T-cell (primary cell): ENCODE results near the gene VSIG10. TPM values are rescaled to one million over a fixed set of nuclear protein-coding genes. Genes with fewer than 3 reads are reported as not detected.
"Not testable (repeated sequence)": the region's sequence is repeated elsewhere in the genome, so short reads cannot be mapped to it uniquely, and the experiment has no call there.

Source experiments
- ATAC-seq, 4 experiments: fragments of 200-7000 bp in 3 of 4; fragments of 150-1000 bp in 1 of 4; cut with Tn5 transposase; replicated peaks in 1 of 4; 1 replicate in 3 of 4; 2 replicates in 1 of 4; pipeline ENCODE4 v1.10.0; 2021; ENCODE audit warnings: moderate library complexity in 3 of 4, mild to moderate bottlenecking in 2 of 4, moderate number of reproducible peaks in 1 of 4
- CTCF ChIA-PET, 2 donors: fragments of 300-600 bp; sonication (Branson Sonifier 250); formaldehyde crosslinking; loops; one replicate each; lab custom pipeline; 2022; ENCODE audit warnings: antibody characterized with exemption in 2 of 2; lab: Charles Lee
- POLR2A ChIA-PET, 2 donors: fragments of 300-600 bp; sonication (Branson Sonifier 250); formaldehyde crosslinking; loops; one replicate each; lab custom pipeline; 2022; ENCODE audit warnings: antibody characterized with exemption in 2 of 2; lab: Charles Lee
- DNase-seq, 35 experiments: peaks; one replicate each; pipeline versions ENCODE4 v3.0.0 to v3.0.0-alpha.2; 2013 to 2023
- H3K27ac ChIP-seq: one replicate; pipeline ENCODE4 v1.5.1; 2013; ENCODE audit warnings: low read length
- H3K27me3 ChIP-seq, 2 experiments: replicated peaks in 1 of 2; 1 replicate in 1 of 2; 2 replicates in 1 of 2; pipeline versions ENCODE4 v1.6.1 to v1.7.0; 2013; ENCODE audit warnings: low read length in 1 of 2, mixed read lengths in 1 of 2; ENCODE audit not compliant: control insufficient read depth in 2 of 2, insufficient read depth in 2 of 2; ENCODE audit errors: extremely low read depth in 1 of 2
- H3K36me3 ChIP-seq, 2 donors: 1 replicate in 1 of 2; 2 replicates in 1 of 2; pipeline versions ENCODE4 v1.6.1 to v1.7.0; 2013; ENCODE audit warnings: low read length in 1 of 2; ENCODE audit not compliant: control insufficient read depth in 2 of 2, insufficient read depth in 1 of 2; ENCODE audit errors: extremely low read depth in 1 of 2
- H3K4me1 ChIP-seq, 2 experiments: 1 replicate in 1 of 2; 2 replicates in 1 of 2; pipeline versions ENCODE4 v1.6.1 to v1.7.0; 2013; ENCODE audit warnings: low read length in 2 of 2, mixed read lengths in 1 of 2; ENCODE audit not compliant: insufficient read depth in 2 of 2, control insufficient read depth in 1 of 2; ENCODE audit errors: extremely low read depth in 1 of 2
- H3K4me3 ChIP-seq, 2 donors: 1 replicate in 1 of 2; 2 replicates in 1 of 2; pipeline versions ENCODE4 v1.5.1 to v1.7.0; 2013; ENCODE audit warnings: mild to moderate bottlenecking in 2 of 2, low read length in 1 of 2, moderate library complexity in 1 of 2; ENCODE audit not compliant: control insufficient read depth in 1 of 2; ENCODE audit errors: extremely low read depth in 1 of 2
- H3K9me3 ChIP-seq: 2 replicates; pipeline ENCODE4 v1.7.0; 2013
- H3K27ac Mint-ChIP-seq, 2 donors: one replicate each; pipeline ENCODE4 v1.8.0; 2020 to 2021; ENCODE audit warnings: mild to moderate bottlenecking in 2 of 2, mixed read lengths in 2 of 2
- H3K27me3 Mint-ChIP-seq, 2 donors: one replicate each; pipeline ENCODE4 v1.8.0; 2021 to 2022; ENCODE audit warnings: mixed read lengths in 2 of 2
- H3K36me3 Mint-ChIP-seq: one replicate; pipeline ENCODE4 v1.8.0; 2021; ENCODE audit warnings: mixed read lengths
- H3K4me1 Mint-ChIP-seq, 3 donors: one replicate each; pipeline ENCODE4 v1.8.0; 2020 to 2022; ENCODE audit warnings: mixed read lengths in 3 of 3, mild to moderate bottlenecking in 1 of 3
- H3K4me3 Mint-ChIP-seq, 3 donors: one replicate each; pipeline ENCODE4 v1.8.0; 2020 to 2022; ENCODE audit warnings: mild to moderate bottlenecking in 3 of 3, mixed read lengths in 3 of 3, moderate library complexity in 3 of 3
- H3K9me3 Mint-ChIP-seq, 3 donors: one replicate each; pipeline ENCODE4 v1.8.0; 2020 to 2022; ENCODE audit warnings: mixed read lengths in 3 of 3
- WGBS: methylation state at CpG from one replicate; pipeline ENCODE4 v1.1.5; 2013; ENCODE audit warnings: missing lambda C conversion rate; ENCODE audit not compliant: insufficient coverage; 5-methylcytosine and 5-hydroxymethylcytosine counted together
- total RNA-seq, 35 experiments: library from RNA in 6 of 35; stranded (reverse) in 6 of 35; fragments of 120-200 nt in 1 of 35; gene quantifications; one replicate each; pipeline versions ENCODE4 v1.2.1 to v1.2.4 and lab custom pipeline; 2013 to 2026

The VSIG10 gene
- total RNA-seq, 5 donors from 2014 or later (not counting 1 experiment from before 2014, with no cell fraction given): 1.6 to 4.1 (median 3.2) TPM

DNA sequence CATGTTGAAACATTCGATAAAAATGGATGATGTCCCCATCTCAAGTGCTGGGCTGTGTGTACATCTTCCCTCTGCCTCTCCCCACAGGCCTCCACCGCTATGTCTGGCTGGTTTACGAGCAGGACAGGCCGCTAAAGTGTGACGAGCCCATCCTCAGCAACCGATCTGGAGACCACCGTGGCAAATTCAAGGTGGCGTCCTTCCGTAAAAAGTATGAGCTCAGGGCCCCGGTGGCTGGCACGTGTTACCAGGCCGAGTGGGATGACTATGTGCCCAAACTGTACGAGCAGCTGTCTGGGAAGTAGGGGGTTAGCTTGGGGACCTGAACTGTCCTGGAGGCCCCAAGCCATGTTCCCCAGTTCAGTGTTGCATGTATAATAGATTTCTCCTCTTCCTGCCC is 40.7 kb upstream of the VSIG10 start:
- H3K9me3 Mint-ChIP-seq: no peaks in the 10 kb centered on the region
- H3K4me1 ChIP-seq: no peaks in the 10 kb centered on the region
- CTCF ChIA-PET: no interaction called here
- H3K4me3 ChIP-seq: no peak overlapping the region
- POLR2A ChIA-PET: no interaction called here
- peaks cover 2 to 18% (median 2%) of the 10 kb centered on the region in 3 donors for H3K4me1 Mint-ChIP-seq
- 98% methylated on average over 10 of the region's 13 CpGs for WGBS
- peaks cover 50% of the 10 kb centered on the region for H3K36me3 Mint-ChIP-seq
- peaks cover 7 to 45% of the 10 kb centered on the region in 2 donors for H3K36me3 ChIP-seq
- no peaks in the 10 kb centered on the region for H3K9me3 ChIP-seq
- H3K27me3 ChIP-seq: no peaks in the 10 kb centered on the region
- ATAC-seq (no peak), DNase-seq (no peak)
- peak overlapping the region in 1 of 2 donors; percentile 16 for H3K27ac Mint-ChIP-seq
- H3K27ac ChIP-seq: no peak overlapping the region
- H3K27me3 Mint-ChIP-seq: no peaks in the 10 kb centered on the region
- H3K4me3 Mint-ChIP-seq: no peak overlapping the region

DNA sequence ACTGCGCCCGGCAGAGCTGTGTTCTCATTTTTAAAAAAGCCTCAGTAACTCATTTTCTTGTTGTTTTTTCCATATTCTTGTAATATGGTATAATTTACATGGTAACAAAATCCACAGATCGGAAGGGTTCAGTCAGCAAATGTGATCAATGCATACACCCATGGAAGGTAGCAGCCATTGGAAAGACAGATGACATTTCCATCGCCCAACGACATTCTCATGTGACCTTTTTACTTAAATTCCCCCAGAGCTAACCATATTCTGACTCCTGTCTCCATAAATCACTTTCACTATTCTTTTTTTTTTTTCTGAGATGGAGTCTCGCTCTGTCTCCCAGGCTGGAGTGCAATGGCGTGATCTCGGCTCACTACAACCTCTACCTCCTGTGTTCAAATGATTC is 37.0 kb upstream of the VSIG10 start:
- ChIA-PET POLR2A (no interaction called here), CTCF (no interaction called here)
- Histone ChIP-seq H3K27me3 (no peaks in the 10 kb centered on the region), H3K27ac (no peak overlapping the region), H3K9me3 (no peaks in the 10 kb centered on the region), H3K4me1 (peaks cover 4 to 19% of the 10 kb centered on the region in 2 experiments), H3K36me3 (peaks cover 11 to 45% of the 10 kb centered on the region in 2 donors), H3K4me3 (no peak overlapping the region)
- no peak overlapping the region for H3K27ac Mint-ChIP-seq
- ATAC-seq (no peak), DNase-seq (no peak)
- H3K36me3 Mint-ChIP-seq: peaks cover 48% of the 10 kb centered on the region
- H3K9me3 Mint-ChIP-seq: no peaks in the 10 kb centered on the region
- no peaks in the 10 kb centered on the region for H3K27me3 Mint-ChIP-seq
- 100% methylated on average over 1 of the region's 8 CpGs for WGBS
- peaks cover 20 to 23% (median 21%) of the 10 kb centered on the region in 3 donors for H3K4me1 Mint-ChIP-seq
- H3K4me3 Mint-ChIP-seq: no peak overlapping the region

DNA sequence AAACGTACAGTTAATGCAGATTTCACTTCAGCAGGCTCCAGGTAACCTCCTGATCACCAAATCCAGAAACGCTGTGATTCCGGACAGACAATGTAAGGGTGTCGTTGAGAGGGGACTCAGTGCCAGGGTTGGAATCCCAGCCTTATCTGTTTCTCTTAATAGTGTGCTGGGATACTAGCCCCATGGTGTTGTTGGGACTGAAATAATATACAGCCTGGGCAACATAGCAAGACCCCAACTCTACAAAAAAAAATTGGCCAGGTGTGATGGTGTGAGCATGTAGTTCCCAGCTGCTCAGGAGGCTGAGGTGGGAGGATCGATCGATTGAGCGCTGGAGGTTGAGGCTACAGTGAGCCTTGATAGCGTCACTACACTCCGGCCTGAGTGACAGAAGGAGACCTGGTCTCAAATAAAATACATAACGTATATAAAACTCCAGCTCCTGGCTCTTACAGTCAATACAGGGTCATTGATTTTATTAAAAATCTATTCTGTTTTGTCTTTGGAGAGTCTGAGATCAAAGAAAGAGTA is 33.4 kb upstream of the VSIG10 start:
- DNase-seq (no peak), ATAC-seq (no peak)
- Mint-ChIP-seq H3K27me3 (no peaks in the 10 kb centered on the region), H3K4me1 (peaks cover 19 to 34% (median 28%) of the 10 kb centered on the region in 3 donors), H3K36me3 (peaks cover 26% of the 10 kb centered on the region), H3K4me3 (peak overlapping the region; percentile 93 to 98 (median 96)), H3K9me3 (no peaks in the 10 kb centered on the region), H3K27ac (peak overlapping the region; percentile 67 to 90)
- Histone ChIP-seq H3K9me3 (no peaks in the 10 kb centered on the region), H3K4me3 (peak overlapping the region; percentile 89), H3K27ac (peak overlapping the region; percentile 62), H3K36me3 (peaks cover 5 to 29% of the 10 kb centered on the region in 2 donors), H3K27me3 (no peaks in the 10 kb centered on the region), H3K4me1 (peaks cover 4 to 29% of the 10 kb centered on the region in 2 experiments)
- ChIA-PET POLR2A (interaction anchor here in 1 of 2 donors (1.2 kb wide), 1 partner anchor 230 kb away, joined by 4 read pairs; no protein-coding TSS in a partner anchor), CTCF (interaction anchor here (0.5 to 1.6 kb wide), 3 partner anchors 12 to 239 kb away, joined by 3 to 6 read pairs (median 6); partner anchors contain the start of gene SUDS3 (in 1 of the 2))
- WGBS: 79% methylated on average over 6 of the region's 10 CpGs

DNA sequence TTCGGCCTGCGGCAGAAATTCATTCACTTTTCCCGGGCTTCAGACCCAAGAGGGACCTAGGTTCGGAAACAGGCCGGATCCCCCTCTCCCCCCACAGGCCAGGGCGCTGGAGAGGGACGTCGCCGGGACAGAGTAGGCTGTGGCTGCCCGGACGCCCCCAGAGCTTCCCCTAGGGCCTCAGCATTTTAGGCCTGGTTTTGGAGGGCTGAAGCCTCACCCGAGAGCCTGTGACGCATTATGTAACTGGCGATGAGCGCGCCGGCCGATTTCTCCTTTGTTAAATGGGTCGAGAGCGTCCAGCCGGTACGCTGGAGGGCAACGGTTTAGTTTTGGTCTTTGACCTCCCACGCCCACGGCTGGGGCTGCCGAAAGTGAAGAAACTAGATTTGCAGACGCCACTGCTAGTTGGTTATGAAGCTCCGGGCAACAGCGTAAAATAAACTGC is 32.8 kb upstream of the VSIG10 start:
- POLR2A ChIA-PET: interaction anchor here in 1 of 2 donors (1.2 kb wide), 1 partner anchor 231 kb away, joined by 4 read pairs; no protein-coding TSS in a partner anchor
- H3K27me3 Mint-ChIP-seq: no peaks in the 10 kb centered on the region
- CTCF ChIA-PET: interaction anchor here in 1 of 2 donors (0.6 to 2.2 kb wide), 5 partner anchors 15 to 241 kb away, joined by 3 to 13 read pairs (median 4); partner anchors contain the start of genes RFC5, SUDS3 and WSB2
- Histone ChIP-seq H3K4me1 (peaks cover 4 to 33% of the 10 kb centered on the region in 2 experiments), H3K4me3 (peak overlapping the region; percentile 89), H3K36me3 (peaks cover 5 to 23% of the 10 kb centered on the region in 2 donors), H3K27me3 (no peaks in the 10 kb centered on the region), H3K27ac (peak overlapping the region; percentile 62), H3K9me3 (no peaks in the 10 kb centered on the region)
- DNase-seq: peak in 23 of 35 experiments; percentile 3 to 37 (median 10)
- peak overlapping the region; percentile 93 to 98 (median 96) for H3K4me3 Mint-ChIP-seq
- no peaks in the 10 kb centered on the region for H3K9me3 Mint-ChIP-seq
- WGBS: under 1% methylated on average over 27 of the region's 29 CpGs
- peaks cover 19 to 38% (median 32%) of the 10 kb centered on the region in 3 donors for H3K4me1 Mint-ChIP-seq
- peaks cover 23% of the 10 kb centered on the region for H3K36me3 Mint-ChIP-seq
- H3K27ac Mint-ChIP-seq: peak overlapping the region; percentile 67 to 90
- peak in 3 of 4 experiments; percentile 12 to 32 (median 28) for ATAC-seq

DNA sequence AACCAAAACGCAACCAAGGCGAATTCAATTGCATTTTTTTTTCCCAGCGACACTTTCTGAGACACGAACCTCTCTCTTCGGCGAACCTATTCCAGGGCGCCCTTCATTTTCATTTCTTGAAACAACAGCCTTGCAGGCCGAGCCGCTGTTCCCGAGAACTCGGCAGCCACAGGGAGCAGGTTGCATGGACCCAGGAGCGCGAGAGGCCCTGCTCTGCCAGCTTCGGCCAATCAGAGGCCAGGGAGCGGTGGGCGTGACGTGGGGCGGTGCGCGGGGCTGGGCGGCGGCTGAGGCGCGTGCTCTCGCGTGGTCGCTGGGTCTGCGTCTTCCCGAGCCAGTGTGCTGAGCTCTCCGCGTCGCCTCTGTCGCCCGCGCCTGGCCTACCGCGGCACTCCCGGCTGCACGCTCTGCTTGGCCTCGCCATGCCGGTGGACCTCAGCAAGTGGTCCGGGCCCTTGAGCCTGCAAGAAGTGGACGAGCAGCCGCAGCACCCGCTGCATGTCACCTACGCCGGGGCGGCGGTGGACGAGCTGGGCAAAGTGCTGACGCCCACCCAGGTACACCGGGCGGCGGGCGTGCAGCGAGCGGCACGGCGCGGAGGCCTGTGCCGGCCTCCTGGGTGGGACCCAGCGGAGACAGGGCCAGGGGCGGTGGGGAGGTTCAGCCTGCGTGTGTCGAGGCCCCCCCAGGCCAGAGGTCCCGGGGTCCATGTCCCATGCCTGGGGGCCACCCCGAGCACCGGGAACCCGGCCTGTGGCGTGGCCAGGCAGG is 32.2 kb upstream of the VSIG10 start, which contains the start of gene PEBP1:
Gene PEBP1 (plus strand): TSS at position 337 of the 771 bp plus-strand sequence. CDS start 86 bp downstream, at position 423.
- POLR2A ChIA-PET: interaction anchor here in 1 of 2 donors (0.6 kb wide), 1 partner anchor 119 kb away, joined by 5 read pairs; no protein-coding TSS in a partner anchor
- WGBS: under 1% methylated on average over 69 of the region's 70 CpGs
- peak within 1 kb of the TSS; percentile 93 to 98 (median 96) for H3K4me3 Mint-ChIP-seq

DNA sequence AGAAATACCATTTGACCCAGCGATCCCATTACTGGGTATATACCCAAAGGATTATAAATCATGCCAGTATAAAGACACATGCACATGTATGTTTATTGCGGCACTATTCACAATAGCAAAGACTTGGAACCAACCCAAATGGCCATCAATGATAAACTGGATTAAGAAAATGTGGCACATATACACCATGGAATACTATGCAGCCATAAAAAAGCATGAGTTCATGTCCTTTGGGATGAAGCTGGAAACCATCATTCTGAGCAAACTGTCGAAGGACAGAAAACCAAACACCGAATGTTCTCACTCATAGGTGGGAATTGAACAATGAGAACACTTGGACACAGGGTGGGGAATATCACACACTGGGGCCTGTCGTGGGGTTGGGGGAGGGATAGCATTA is 25.6 kb upstream of the VSIG10 start:
- H3K9me3 ChIP-seq, H3K4me1 ChIP-seq, H3K36me3 ChIP-seq, H3K36me3 Mint-ChIP-seq, H3K27me3 Mint-ChIP-seq, H3K27ac Mint-ChIP-seq, H3K4me3 Mint-ChIP-seq, H3K4me3 ChIP-seq, H3K27ac ChIP-seq, H3K4me1 Mint-ChIP-seq, ATAC-seq, POLR2A ChIA-PET, CTCF ChIA-PET, H3K27me3 ChIP-seq, DNase-seq, H3K9me3 Mint-ChIP-seq: not testable (repeated sequence)
- 100% methylated on average over 1 of the region's 5 CpGs for WGBS

More for the DNA sequence above, 32.2 kb upstream of the VSIG10 start, which contains the start of gene PEBP1:
- Histone ChIP-seq H3K9me3 (no peaks in the 10 kb centered on the region), H3K36me3 (peaks cover 5 to 21% of the 10 kb centered on the region in 2 donors), H3K4me3 (peak within 1 kb of the TSS; percentile 89), H3K27ac (peak within 1 kb of the TSS; percentile 62), H3K27me3 (no peaks in the 10 kb centered on the region), H3K4me1 (peaks cover 4 to 33% of the 10 kb centered on the region in 2 experiments)
- DNase-seq (peak; percentile 83 to 94 (median 90)), ATAC-seq (peak; percentile 99 to 100 (median 100))
- Mint-ChIP-seq H3K9me3 (no peaks in the 10 kb centered on the region), H3K36me3 (peaks cover 19% of the 10 kb centered on the region), H3K4me1 (peaks cover 19 to 38% (median 32%) of the 10 kb centered on the region in 3 donors), H3K27ac (peak within 1 kb of the TSS; percentile 86 to 95), H3K27me3 (no peaks in the 10 kb centered on the region)
- CTCF ChIA-PET: interaction anchor here (0.6 to 2.2 kb wide), 9 partner anchors 15 to 242 kb away, joined by 3 to 13 read pairs (median 4); partner anchors contain the start of genes RFC5 (in 1 of the 2), SUDS3 (in 1 of the 2) and WSB2 (in 1 of the 2)
